ENCODE measurements around the gene DCLRE1C.

DNA sequence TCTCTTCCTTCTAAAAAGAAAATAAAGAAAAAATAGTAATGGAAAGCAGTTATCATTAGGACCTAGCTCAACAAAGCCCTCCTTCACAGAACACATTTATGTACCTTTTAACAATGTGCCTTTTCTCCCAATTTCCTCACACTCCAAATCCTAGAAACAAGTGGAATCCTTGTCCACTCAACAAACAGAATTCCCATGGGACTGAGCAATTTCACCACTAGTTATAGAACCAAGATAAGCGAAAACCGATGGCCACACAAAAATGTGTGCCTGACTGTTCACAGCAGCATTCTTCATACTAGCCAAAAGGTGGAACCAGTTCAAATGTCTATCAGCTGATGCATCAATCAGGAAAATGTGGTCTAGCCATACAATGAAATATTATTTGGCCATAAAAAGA lies 17.3 kb downstream of the DCLRE1C start:
- TF ChIP-seq RFX5 (IDR thresholded peaks at IDR 0.05; ENCODE audit: low read length), result no peak
- TF ChIP-seq RAD21 (IDR thresholded peaks at IDR 0.05; ENCODE audit: low read length), result no peak
- TF ChIP-seq CTCF (IDR thresholded peaks at IDR 0.05), result no peak
- TF ChIP-seq, protein P1, sequence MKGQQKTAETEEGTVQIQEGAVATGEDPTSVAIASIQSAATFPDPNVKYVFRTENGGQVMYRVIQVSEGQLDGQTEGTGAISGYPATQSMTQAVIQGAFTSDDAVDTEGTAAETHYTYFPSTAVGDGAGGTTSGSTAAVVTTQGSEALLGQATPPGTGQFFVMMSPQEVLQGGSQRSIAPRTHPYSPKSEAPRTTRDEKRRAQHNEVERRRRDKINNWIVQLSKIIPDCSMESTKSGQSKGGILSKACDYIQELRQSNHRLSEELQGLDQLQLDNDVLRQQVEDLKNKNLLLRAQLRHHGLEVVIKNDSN (IDR thresholded peaks at IDR 0.05; ENCODE audit: borderline replicate concordance, low read depth), result no peak
- TF ChIP-seq, protein P2, sequence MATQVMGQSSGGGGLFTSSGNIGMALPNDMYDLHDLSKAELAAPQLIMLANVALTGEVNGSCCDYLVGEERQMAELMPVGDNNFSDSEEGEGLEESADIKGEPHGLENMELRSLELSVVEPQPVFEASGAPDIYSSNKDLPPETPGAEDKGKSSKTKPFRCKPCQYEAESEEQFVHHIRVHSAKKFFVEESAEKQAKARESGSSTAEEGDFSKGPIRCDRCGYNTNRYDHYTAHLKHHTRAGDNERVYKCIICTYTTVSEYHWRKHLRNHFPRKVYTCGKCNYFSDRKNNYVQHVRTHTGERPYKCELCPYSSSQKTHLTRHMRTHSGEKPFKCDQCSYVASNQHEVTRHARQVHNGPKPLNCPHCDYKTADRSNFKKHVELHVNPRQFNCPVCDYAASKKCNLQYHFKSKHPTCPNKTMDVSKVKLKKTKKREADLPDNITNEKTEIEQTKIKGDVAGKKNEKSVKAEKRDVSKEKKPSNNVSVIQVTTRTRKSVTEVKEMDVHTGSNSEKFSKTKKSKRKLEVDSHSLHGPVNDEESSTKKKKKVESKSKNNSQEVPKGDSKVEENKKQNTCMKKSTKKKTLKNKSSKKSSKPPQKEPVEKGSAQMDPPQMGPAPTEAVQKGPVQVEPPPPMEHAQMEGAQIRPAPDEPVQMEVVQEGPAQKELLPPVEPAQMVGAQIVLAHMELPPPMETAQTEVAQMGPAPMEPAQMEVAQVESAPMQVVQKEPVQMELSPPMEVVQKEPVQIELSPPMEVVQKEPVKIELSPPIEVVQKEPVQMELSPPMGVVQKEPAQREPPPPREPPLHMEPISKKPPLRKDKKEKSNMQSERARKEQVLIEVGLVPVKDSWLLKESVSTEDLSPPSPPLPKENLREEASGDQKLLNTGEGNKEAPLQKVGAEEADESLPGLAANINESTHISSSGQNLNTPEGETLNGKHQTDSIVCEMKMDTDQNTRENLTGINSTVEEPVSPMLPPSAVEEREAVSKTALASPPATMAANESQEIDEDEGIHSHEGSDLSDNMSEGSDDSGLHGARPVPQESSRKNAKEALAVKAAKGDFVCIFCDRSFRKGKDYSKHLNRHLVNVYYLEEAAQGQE (IDR thresholded peaks at IDR 0.05; ENCODE audit: low read depth, low read length), result no peak
- no peak for TF ChIP-seq GABPA (IDR thresholded peaks at IDR 0.05; ENCODE audit: low read depth)
- no peak for TF ChIP-seq EZH2phosphoT487 (IDR thresholded peaks at IDR 0.05; ENCODE audit: borderline replicate concordance, low read depth)

Measured in SK-N-SH (cell line).